Transverse colon (tissue), 4 donors: ENCODE measurements around the gene LAMTOR2. TPM values are rescaled to one million over a fixed set of nuclear protein-coding genes. Genes with fewer than 3 reads are reported as not detected.

Experiments used
- DNase-seq: peaks from one replicate; pipeline ENCODE4 v3.0.0-alpha.2; 2019
- H3K27ac ChIP-seq, 4 donors: fragments of 200-600 bp; sonication (generic); 2 replicates each; pipeline ENCODE4 v1.5.1; 2016 to 2018; ENCODE audit warnings: inconsistent platforms in 4 of 4
- H3K27me3 ChIP-seq: fragments of 200-600 bp; sonication (generic); 2 replicates; pipeline ENCODE4 v1.5.1; 2017; ENCODE audit warnings: inconsistent platforms
- H3K36me3 ChIP-seq, 4 donors: fragments of 200-600 bp; sonication (generic); 2 replicates each; pipeline ENCODE4 v1.5.1; 2017 to 2019; ENCODE audit warnings: inconsistent platforms in 4 of 4
- H3K4me1 ChIP-seq, 4 donors: fragments of 200-600 bp; sonication (generic); 2 replicates each; pipeline ENCODE4 v1.5.1; 2017 to 2020; ENCODE audit warnings: inconsistent platforms in 4 of 4
- H3K4me3 ChIP-seq, 4 donors: fragments of 200-600 bp; sonication (generic); 1 replicate in 1 of 4; 2 replicates in 3 of 4; pipeline versions ENCODE4 v1.5.1 to v1.6.1; 2017 to 2019; ENCODE audit warnings: inconsistent platforms in 4 of 4
- H3K9me3 ChIP-seq, 2 donors: fragments of 200-600 bp; sonication (generic); 2 replicates each; pipeline ENCODE4 v1.5.1; 2017 to 2019; ENCODE audit warnings: inconsistent platforms in 2 of 2
- EP300 ChIP-seq: sonication (generic); formaldehyde crosslinking; IDR thresholded peaks from one replicate; pipeline ENCODE4 v1.6.1; 2017; ENCODE audit warnings: antibody characterized with exemption, low read depth
- POLR2A ChIP-seq: fragments of 450-650 bp; IDR thresholded peaks from one replicate; pipeline ENCODE4 v1.6.1; 2016; ENCODE audit warnings: antibody characterized with exemption, mild to moderate bottlenecking, moderate library complexity
- POLR2AphosphoS5 ChIP-seq, 3 donors: sonication (generic); formaldehyde crosslinking; IDR thresholded peaks; one replicate each; pipeline ENCODE4 v1.6.1; 2016; ENCODE audit warnings: antibody characterized with exemption in 3 of 3
- WGBS, 2 donors: methylation state at CpG; one replicate each; pipeline ENCODE4 v1.1.5; 2018; ENCODE audit warnings: low coverage in 1 of 2; 5-methylcytosine and 5-hydroxymethylcytosine counted together
- in situ Hi-C, 4 donors: fragments of 200-750 bp; cut with MboI; loops; one replicate each; pipeline versions ENCODE4 v1.15.0 to v1.15.1; 2017; ENCODE audit warnings: low sequenced_read_pairs in 3 of 4, low pct_ligation_motif_present in 1 of 4, low pct_unique_long_range_greater_than_20kb in 1 of 4
- intact Hi-C: fragments of 100-400 bp; cut with DNase I; formaldehyde crosslinking; loops from one replicate; pipeline ENCODE4 v1.15.1; 2023; ENCODE audit warnings: low total_unique reads
- total RNA-seq, 4 donors: library from RNA; depleted of rRNA; stranded (reverse); fragments of >200 nt; gene quantifications; one replicate each; pipeline ENCODE4 v1.1.0, GENCODE V29; 2016
- TF ChIP-seq, protein P1 (sequence below), 5 experiments: fragments of 200-600 bp in 3 of 5; fragments of 450-650 bp in 2 of 5; sonication (generic) in 3 of 5; IDR thresholded peaks; 1 replicate in 2 of 5; 2 replicates in 3 of 5; pipeline ENCODE4 v1.5.1; 2016 to 2017; ENCODE audit warnings: antibody characterized with exemption in 5 of 5, inconsistent platforms in 3 of 5, mild to moderate bottlenecking in 2 of 5, moderate library complexity in 1 of 5

LAMTOR2 gene
- total RNA-seq, 4 donors from 2014 or later = 20.9 to 70.9 (median 47.5) TPM

DNA sequence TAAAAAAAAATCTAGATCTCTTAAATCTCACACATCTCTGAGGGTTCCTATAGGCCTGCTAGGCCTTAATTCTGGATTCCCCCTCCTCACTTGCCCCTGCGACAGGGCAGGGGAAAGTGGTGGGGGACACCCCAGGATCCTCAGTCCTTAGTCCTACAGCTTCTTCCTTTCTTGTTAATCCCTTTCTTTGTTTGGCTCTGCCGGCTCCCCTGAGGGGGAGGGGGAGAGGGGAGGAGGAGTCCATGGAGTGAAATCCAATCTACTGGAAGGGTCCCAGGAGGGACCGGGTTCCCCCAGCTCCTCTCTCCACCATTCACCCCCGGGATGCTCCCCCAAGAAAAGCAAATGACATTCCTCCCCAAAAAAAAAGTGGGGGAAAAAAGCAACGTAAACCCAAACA lies 19.2 kb downstream of the LAMTOR2 start:
- in situ Hi-C loops = no loop called here
- H3K9me3 ChIP-seq = no peaks in the 10 kb centered on the region
- peaks cover 0 to 6% (median 0%) of the 10 kb centered on the region in 4 donors for H3K4me1 ChIP-seq
- H3K4me3 ChIP-seq = no peak overlapping the region
- TF ChIP-seq POLR2AphosphoS5 (IDR thresholded peaks at IDR 0.05) (no peak), EP300 (no peak), POLR2A (no peak)
- TF ChIP-seq, protein P1, sequence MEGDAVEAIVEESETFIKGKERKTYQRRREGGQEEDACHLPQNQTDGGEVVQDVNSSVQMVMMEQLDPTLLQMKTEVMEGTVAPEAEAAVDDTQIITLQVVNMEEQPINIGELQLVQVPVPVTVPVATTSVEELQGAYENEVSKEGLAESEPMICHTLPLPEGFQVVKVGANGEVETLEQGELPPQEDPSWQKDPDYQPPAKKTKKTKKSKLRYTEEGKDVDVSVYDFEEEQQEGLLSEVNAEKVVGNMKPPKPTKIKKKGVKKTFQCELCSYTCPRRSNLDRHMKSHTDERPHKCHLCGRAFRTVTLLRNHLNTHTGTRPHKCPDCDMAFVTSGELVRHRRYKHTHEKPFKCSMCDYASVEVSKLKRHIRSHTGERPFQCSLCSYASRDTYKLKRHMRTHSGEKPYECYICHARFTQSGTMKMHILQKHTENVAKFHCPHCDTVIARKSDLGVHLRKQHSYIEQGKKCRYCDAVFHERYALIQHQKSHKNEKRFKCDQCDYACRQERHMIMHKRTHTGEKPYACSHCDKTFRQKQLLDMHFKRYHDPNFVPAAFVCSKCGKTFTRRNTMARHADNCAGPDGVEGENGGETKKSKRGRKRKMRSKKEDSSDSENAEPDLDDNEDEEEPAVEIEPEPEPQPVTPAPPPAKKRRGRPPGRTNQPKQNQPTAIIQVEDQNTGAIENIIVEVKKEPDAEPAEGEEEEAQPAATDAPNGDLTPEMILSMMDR (IDR thresholded peaks at IDR 0.05) = no peak
- no peak for DNase-seq
- intact Hi-C loops = no loop called here
- 69 to 80% methylated on average over 5 of the region's 5 CpGs for WGBS, 2 donors
- no peak overlapping the region for H3K27ac ChIP-seq
- H3K36me3 ChIP-seq = peaks cover 0 to 8% (median 0%) of the 10 kb centered on the region in 4 donors
- H3K27me3 ChIP-seq = no peaks in the 10 kb centered on the region

DNA sequence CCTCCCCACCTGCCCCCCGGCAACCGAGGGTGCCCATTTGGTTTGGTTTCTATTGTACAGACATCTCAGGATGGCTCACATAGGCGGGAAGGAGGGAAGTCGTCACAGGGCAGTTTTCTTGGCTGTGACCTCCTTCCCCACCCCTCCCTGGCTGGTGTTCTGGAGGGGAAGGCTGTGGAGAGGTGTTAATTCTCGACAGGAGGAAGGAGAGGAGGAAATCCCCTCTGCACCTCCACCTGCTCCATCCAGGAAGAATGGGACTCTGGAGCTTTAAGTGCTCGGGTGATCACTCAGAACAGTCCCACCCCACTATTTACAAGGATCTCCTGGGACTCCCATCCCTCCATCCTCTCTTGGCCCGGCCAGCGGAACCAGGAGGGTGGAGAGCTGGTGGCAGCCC lies 20.1 kb downstream of the LAMTOR2 start:
- Histone ChIP-seq H3K4me3 (no peak overlapping the region), H3K27me3 (no peaks in the 10 kb centered on the region), H3K36me3 (peaks cover 0 to 4% (median 0%) of the 10 kb centered on the region in 4 donors), H3K4me1 (peaks cover 0 to 6% (median 0%) of the 10 kb centered on the region in 4 donors), H3K9me3 (no peaks in the 10 kb centered on the region), H3K27ac (no peak overlapping the region)
- WGBS, 2 donors = 59 to 90% methylated on average over 2 to 8 of the region's 8 CpGs
- intact Hi-C loops = no loop called here
- TF ChIP-seq EP300 = no peak
- no peak for TF ChIP-seq POLR2A
- no peak for TF ChIP-seq POLR2AphosphoS5 (IDR thresholded peaks at IDR 0.05)
- TF ChIP-seq, protein P1 (IDR thresholded peaks at IDR 0.05) = no peak
- no peak for DNase-seq
- in situ Hi-C loops = loop anchor here in 1 of 4 donors (25.0 kb wide), 1 partner anchor 138 kb away; the partner anchor contains the start of gene PMF1

DNA sequence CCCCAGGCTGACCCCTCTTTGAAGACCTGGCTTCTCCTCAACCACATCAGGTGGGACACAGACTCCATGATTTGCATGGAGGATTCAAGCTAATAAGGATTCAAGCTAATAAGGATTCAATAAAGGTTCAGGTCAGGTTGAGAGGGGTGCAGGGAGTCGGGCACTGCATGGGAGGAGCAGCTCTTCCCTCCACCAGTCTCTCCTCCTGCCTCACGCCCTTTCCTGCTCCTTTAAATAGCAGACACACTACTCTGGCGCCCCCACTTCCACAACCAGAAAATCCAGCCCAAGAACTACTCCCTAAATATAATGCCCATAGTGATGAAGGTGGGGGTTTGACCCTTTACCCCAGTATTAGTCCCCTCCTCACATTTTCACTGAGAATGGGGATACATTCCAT lies 20.6 kb downstream of the LAMTOR2 start:
- Histone ChIP-seq H3K36me3 (no peaks in the 10 kb centered on the region), H3K4me3 (no peak overlapping the region), H3K9me3 (no peaks in the 10 kb centered on the region), H3K27me3 (no peaks in the 10 kb centered on the region), H3K4me1 (peaks cover 0 to 6% (median 0%) of the 10 kb centered on the region in 4 donors), H3K27ac (no peak overlapping the region)
- in situ Hi-C loops = loop anchor here in 1 of 4 donors (25.0 kb wide), 1 partner anchor 137 kb away; the partner anchor contains the start of gene PMF1
- intact Hi-C loops = no loop called here
- WGBS, 2 donors = 72% methylated on average over 3 of the region's 3 CpGs; no CpG with 5 or more reads in 1 of the 2 donors
- TF ChIP-seq POLR2A = no peak
- DNase-seq = no peak

DNA sequence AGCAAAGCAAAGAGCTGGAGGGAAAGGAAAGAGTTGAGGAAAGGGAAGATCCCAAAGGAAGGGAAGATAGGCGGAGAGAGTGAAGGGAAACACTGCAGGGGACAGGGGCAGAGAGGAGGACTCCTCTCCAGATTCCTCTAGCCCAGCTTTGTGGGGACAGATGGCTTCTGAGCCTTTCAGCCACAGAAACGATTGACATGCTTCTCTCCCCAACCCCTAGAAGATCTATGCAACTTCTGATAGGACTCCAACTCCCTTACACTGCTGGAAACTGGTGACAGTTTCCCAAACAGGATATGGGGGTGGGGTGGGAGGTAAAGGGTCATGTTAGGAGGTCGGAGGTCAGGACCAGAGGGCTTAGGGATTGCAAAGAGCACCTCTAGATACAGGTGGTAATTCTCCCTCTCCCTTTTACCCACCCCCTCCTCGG lies 21.2 kb downstream of the LAMTOR2 start:
- peak overlapping the region in 1 of 4 donors; percentile 33 for H3K4me3 ChIP-seq
- WGBS, 2 donors = 60 to 63% methylated on average over 3 to 4 of the region's 4 CpGs
- no peak for DNase-seq
- H3K36me3 ChIP-seq = no peaks in the 10 kb centered on the region
- in situ Hi-C loops = loop anchor here in 1 of 4 donors (25.0 kb wide), 1 partner anchor 137 kb away; the partner anchor contains the start of gene PMF1
- intact Hi-C loops = no loop called here
- peaks cover 0 to 6% (median under 1%) of the 10 kb centered on the region in 4 donors for H3K4me1 ChIP-seq
- no peaks in the 10 kb centered on the region for H3K27me3 ChIP-seq
- H3K9me3 ChIP-seq = no peaks in the 10 kb centered on the region
- no peak overlapping the region for H3K27ac ChIP-seq
- TF ChIP-seq POLR2AphosphoS5 (IDR thresholded peaks at IDR 0.05) = no peak
- TF ChIP-seq POLR2A = no peak
- TF ChIP-seq, protein P1 (IDR thresholded peaks at IDR 0.05) = no peak
